ENCODE results near the gene STK32B. TPM values are rescaled to one million over a fixed set of nuclear protein-coding genes. Genes with fewer than 3 reads are reported as not detected.

STK32B gene
- total and polyA plus RNA-seq, 9 of the 15 experiments (the other 6 are each of a cell fraction or from before 2014, with no cell fraction given) = 0.03 to 0.20 (median 0.07) TPM; not detected in 2

DNA sequence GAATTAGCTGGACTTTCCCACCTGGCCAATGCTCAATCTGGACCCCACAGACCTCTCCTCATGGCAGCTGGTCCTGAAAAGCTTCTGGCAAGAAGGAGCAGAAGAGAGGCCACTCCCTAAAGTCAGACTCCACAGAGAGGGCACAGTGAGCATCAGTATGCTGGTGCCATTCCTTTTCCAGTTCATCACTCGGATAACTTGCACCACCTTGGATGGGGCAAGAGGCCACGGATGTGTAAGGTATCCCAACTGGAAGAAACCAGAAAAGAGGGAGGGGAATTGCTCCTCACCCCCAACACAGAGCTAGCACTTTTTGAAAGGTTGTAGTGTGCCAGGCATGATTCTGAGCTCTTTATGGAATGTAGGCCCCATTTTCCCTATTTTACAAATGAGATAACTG is 85.9 kb downstream of the STK32B start (continued):
- TF ChIP-seq, protein P1, sequence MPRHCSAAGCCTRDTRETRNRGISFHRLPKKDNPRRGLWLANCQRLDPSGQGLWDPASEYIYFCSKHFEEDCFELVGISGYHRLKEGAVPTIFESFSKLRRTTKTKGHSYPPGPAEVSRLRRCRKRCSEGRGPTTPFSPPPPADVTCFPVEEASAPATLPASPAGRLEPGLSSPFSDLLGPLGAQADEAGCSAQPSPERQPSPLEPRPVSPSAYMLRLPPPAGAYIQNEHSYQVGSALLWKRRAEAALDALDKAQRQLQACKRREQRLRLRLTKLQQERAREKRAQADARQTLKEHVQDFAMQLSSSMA (CRISPR knock-in tag; IDR thresholded peaks at IDR 0.05) = no peak
- TF ChIP-seq ILK (tag; IDR thresholded peaks at IDR 0.05; ENCODE audit: borderline replicate concordance, low read depth) (no peak), ASH1L (IDR thresholded peaks at IDR 0.05; ENCODE audit: borderline replicate concordance, low read depth, partially characterized antibody) (no peak), EP400 (IDR thresholded peaks at IDR 0.05) (no peak), ZNF445 (CRISPR knock-in tag; IDR thresholded peaks at IDR 0.05; ENCODE audit: low read depth) (no peak), ZNF175 (CRISPR knock-in tag; IDR thresholded peaks at IDR 0.05; ENCODE audit: low read depth) (no peak), EWSR1 (IDR thresholded peaks at IDR 0.05; ENCODE audit: borderline replicate concordance, low read depth, partially characterized antibody) (no peak), TRIM28 (IDR thresholded peaks at IDR 0.05) (no peak), HEY1 (CRISPR knock-in tag; IDR thresholded peaks at IDR 0.05; ENCODE audit: borderline replicate concordance) (no peak), GTF2F1 (IDR thresholded peaks at IDR 0.05; ENCODE audit: low read depth, low read length) (no peak)
- TF ChIP-seq, protein P2, sequence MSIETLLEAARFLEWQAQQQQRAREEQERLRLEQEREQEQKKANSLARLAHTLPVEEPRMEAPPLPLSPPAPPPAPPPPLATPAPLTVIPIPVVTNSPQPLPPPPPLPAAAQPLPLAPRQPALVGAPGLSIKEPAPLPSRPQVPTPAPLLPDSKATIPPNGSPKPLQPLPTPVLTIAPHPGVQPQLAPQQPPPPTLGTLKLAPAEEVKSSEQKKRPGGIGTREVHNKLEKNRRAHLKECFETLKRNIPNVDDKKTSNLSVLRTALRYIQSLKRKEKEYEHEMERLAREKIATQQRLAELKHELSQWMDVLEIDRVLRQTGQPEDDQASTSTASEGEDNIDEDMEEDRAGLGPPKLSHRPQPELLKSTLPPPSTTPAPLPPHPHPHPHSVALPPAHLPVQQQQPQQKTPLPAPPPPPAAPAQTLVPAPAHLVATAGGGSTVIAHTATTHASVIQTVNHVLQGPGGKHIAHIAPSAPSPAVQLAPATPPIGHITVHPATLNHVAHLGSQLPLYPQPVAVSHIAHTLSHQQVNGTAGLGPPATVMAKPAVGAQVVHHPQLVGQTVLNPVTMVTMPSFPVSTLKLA (conservative IDR thresholded peaks at IDR 0.05) = no peak
